MM.1S (cell line): ENCODE data around the gene BMERB1.
"Not testable (repeated sequence)": the region's sequence is repeated elsewhere in the genome, so short reads cannot be mapped to it uniquely, and the experiment has no call there.

ENCODE experiments used
- DNase-seq: peaks from one replicate; pipeline ENCODE4 v3.0.0-alpha.2; 2015
- H2AFZ ChIP-seq: fragments of 300-600 bp; sonication (generic); 2 replicates; pipeline ENCODE4 v1.6.0; 2016; ENCODE audit warnings: antibody characterized with exemption, low read length
- H3F3A ChIP-seq: fragments of 300-600 bp; sonication (generic); 2 replicates; pipeline ENCODE4 v1.6.1; 2016; ENCODE audit warnings: mild to moderate bottlenecking, antibody characterized with exemption, low read length, moderate library complexity, mixed read lengths; ENCODE audit not compliant: insufficient read depth
- H3K27ac ChIP-seq: fragments of 300-600 bp; sonication (generic); 2 replicates; pipeline ENCODE4 v1.5.1; 2016; ENCODE audit warnings: mild to moderate bottlenecking, low read length
- H3K27me3 ChIP-seq: fragments of 300-600 bp; sonication (generic); replicated peaks from 2 replicates; pipeline ENCODE4 v1.6.0; 2016; ENCODE audit warnings: low read length; ENCODE audit not compliant: insufficient read depth
- H3K36me3 ChIP-seq: fragments of 300-600 bp; sonication (generic); replicated peaks from 2 replicates; pipeline ENCODE4 v1.6.1; 2016; ENCODE audit warnings: mild to moderate bottlenecking, low read length, mixed read lengths; ENCODE audit not compliant: insufficient read depth
- H3K4me1 ChIP-seq: fragments of 300-600 bp; sonication (generic); 2 replicates; pipeline ENCODE4 v1.6.1; 2016; ENCODE audit warnings: low read length, mixed read lengths
- H3K4me2 ChIP-seq: fragments of 300-600 bp; sonication (generic); 2 replicates; pipeline ENCODE4 v1.6.0; 2016; ENCODE audit warnings: low read depth, low read length
- H3K4me3 ChIP-seq: fragments of 300-600 bp; sonication (generic); 2 replicates; pipeline ENCODE4 v1.5.1; 2016; ENCODE audit warnings: low read length, mixed read lengths
- H3K79me2 ChIP-seq: fragments of 300-600 bp; sonication (generic); 2 replicates; pipeline ENCODE4 v1.6.1; 2016; ENCODE audit warnings: mixed run types, low read length, mixed read lengths
- H3K9ac ChIP-seq: fragments of 300-600 bp; sonication (generic); 2 replicates; pipeline ENCODE4 v1.6.1; 2016; ENCODE audit warnings: low read length, mixed read lengths
- H3K9me2 ChIP-seq: fragments of 300-600 bp; sonication (generic); replicated peaks from 2 replicates; pipeline ENCODE4 v1.6.1; 2016; ENCODE audit warnings: mild to moderate bottlenecking, low read length, mixed read lengths; ENCODE audit not compliant: insufficient read depth
- H3K9me3 ChIP-seq: fragments of 300-600 bp; sonication (generic); replicated peaks from 2 replicates; pipeline ENCODE4 v1.6.1; 2016; ENCODE audit warnings: mild to moderate bottlenecking, low read length, mixed read lengths; ENCODE audit not compliant: insufficient read depth
- H4K20me1 ChIP-seq: fragments of 300-600 bp; sonication (generic); 2 replicates; pipeline ENCODE4 v1.6.1; 2016; ENCODE audit warnings: mild to moderate bottlenecking, low read length, moderate library complexity, mixed read lengths; ENCODE audit not compliant: insufficient read depth
- CTCF ChIP-seq: fragments of 300-600 bp; sonication (generic); IDR thresholded peaks from 2 replicates; pipeline ENCODE4 v1.5.1; 2016; ENCODE audit warnings: antibody characterized with exemption, low read length, mixed read lengths
- EZH2 ChIP-seq: fragments of 300-600 bp; sonication (generic); optimal IDR thresholded peaks from 2 replicates; pipeline ENCODE3; 2017; ENCODE audit warnings: low read depth, mild to moderate bottlenecking, antibody characterized with exemption, low read length, mixed read lengths
- EZH2phosphoT487 ChIP-seq: fragments of 300-600 bp; sonication (generic); IDR thresholded peaks from 2 replicates; pipeline ENCODE4 v1.6.1; 2018; ENCODE audit warnings: antibody characterized with exemption, low read length

BMERB1 gene

GRCh38 chr16:15573274-15573895, 139.0 kb downstream of the BMERB1 start:
- DNase-seq: no peak
- no peaks in the 10 kb centered on the region for H4K20me1 ChIP-seq
- no peaks in the 10 kb centered on the region for H3K27me3 ChIP-seq
- no peaks in the 10 kb centered on the region for H3K4me1 ChIP-seq
- H3K9ac ChIP-seq: no peak overlapping the region
- H3K9me2 ChIP-seq: no peaks in the 10 kb centered on the region
- no peak overlapping the region for H3K4me3 ChIP-seq
- H2AFZ ChIP-seq: no peak overlapping the region
- H3K79me2 ChIP-seq: no peaks in the 10 kb centered on the region
- no peak overlapping the region for H3K27ac ChIP-seq
- no peaks in the 10 kb centered on the region for H3F3A ChIP-seq
- TF ChIP-seq EZH2 (no peak), CTCF (no peak), EZH2phosphoT487 (no peak)
- no peaks in the 10 kb centered on the region for H3K9me3 ChIP-seq
- H3K36me3 ChIP-seq: no peaks in the 10 kb centered on the region
- no peak overlapping the region for H3K4me2 ChIP-seq

- H3K4me2 ChIP-seq, H2AFZ ChIP-seq, H3K4me3 ChIP-seq, H3K27me3 ChIP-seq, H3K79me2 ChIP-seq, H3K9me3 ChIP-seq, H3K27ac ChIP-seq, H3F3A ChIP-seq, H3K36me3 ChIP-seq, H4K20me1 ChIP-seq, H3K9me2 ChIP-seq, DNase-seq, H3K4me1 ChIP-seq, H3K9ac ChIP-seq: not testable (repeated sequence)
These were observed 139.7 kb downstream of the BMERB1 start for GRCh38 chr16:15573896-15574613.

- Histone ChIP-seq H3K27ac (no peak overlapping the region), H3K79me2 (no peaks in the 10 kb centered on the region), H3K9me2 (no peaks in the 10 kb centered on the region), H4K20me1 (no peaks in the 10 kb centered on the region), H3K9ac (no peak overlapping the region), H3F3A (no peaks in the 10 kb centered on the region), H3K4me3 (no peak overlapping the region), H3K4me1 (no peaks in the 10 kb centered on the region), H3K27me3 (no peaks in the 10 kb centered on the region), H3K9me3 (no peaks in the 10 kb centered on the region), H3K36me3 (no peaks in the 10 kb centered on the region), H2AFZ (no peak overlapping the region), H3K4me2 (no peak overlapping the region)
- TF ChIP-seq EZH2phosphoT487: no peak
- TF ChIP-seq EZH2: no peak
- no peak for TF ChIP-seq CTCF
- no peak for DNase-seq
These were observed 140.2 kb downstream of the BMERB1 start for GRCh38 chr16:15574614-15574948.

GRCh38 chr16:15575293-15576049, 141.1 kb downstream of the BMERB1 start:
- peak; percentile 8 for DNase-seq
- Histone ChIP-seq H3K4me2 (peak overlapping the region; percentile 13; the same call in 1 of the 2 replicates), H3K9ac (no peak overlapping the region), H3K4me1 (no peaks in the 10 kb centered on the region), H3K36me3 (no peaks in the 10 kb centered on the region), H2AFZ (no peak overlapping the region), H3K9me2 (no peaks in the 10 kb centered on the region), H3K27ac (no peak overlapping the region), H3K79me2 (no peaks in the 10 kb centered on the region), H3K27me3 (no peaks in the 10 kb centered on the region), H3K4me3 (no peak overlapping the region), H3F3A (no peaks in the 10 kb centered on the region), H3K9me3 (no peaks in the 10 kb centered on the region), H4K20me1 (no peaks in the 10 kb centered on the region)
- no peak for TF ChIP-seq EZH2phosphoT487
- TF ChIP-seq CTCF: no peak
- TF ChIP-seq EZH2: no peak
